ENCODE results near the gene COL20A1. TPM values are rescaled to one million over a fixed set of nuclear protein-coding genes. Genes with fewer than 3 reads are reported as not detected.
A peak's percentile ranks its signal among the peaks of the same experiment; 100 is the strongest.

COL20A1 gene
- polyA plus RNA-seq, 2 of the 4 experiments (the other 2 are of a cell fraction): 0.21 to 0.93 TPM

DNA sequence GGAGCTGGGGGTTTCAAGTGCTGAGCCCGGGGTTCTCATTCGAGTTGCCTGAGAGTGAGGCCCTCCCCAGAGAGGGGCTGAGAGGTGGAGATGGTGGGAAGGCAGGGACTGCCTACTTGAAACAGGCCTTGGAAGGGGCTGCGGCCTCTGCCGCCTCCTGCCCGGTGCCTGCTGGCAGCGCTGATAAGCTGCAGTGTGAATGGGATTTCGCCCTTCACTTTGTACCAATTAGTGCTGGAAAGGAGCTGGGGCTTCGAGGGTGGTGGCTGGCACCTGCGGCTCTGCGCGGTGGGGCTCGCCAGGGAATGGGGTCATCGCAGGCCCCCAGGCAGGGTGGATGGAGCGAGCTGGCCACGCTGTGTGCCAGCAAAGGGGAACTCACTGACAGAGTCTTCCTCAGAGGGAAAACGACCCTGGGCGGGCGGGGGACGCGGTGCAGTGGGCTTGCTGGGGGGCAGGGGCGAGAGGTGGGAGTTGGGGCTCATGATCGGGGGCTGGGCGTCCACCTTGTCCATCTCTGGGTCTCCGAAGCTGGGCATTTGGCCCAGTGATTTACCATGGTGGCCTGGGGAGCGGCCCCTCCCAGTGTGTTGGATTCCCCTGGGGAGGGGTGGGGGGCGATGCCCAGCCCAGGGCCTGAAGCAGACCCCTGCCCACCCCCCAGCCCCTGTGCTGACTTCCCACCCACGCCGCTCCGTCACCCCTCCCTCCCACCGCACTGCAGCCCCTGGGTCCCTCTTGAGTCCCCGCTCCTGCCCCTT, 22.9 kb downstream of the COL20A1 start:
- no peaks in the 10 kb centered on the region for H3K9me3 ChIP-seq
- ATAC-seq: no peak
- peaks cover 9% of the 10 kb centered on the region; the same call in 2 of the 3 replicates for H3K4me1 ChIP-seq
- no peak for FAIRE-seq
- CTCF ChIA-PET: interaction anchor here (1.4 to 3.1 kb wide), 4 partner anchors 14 to 93 kb away, joined by 3 to 15 read pairs (median 8); no protein-coding TSS in a partner anchor
- POLR2A ChIA-PET: no interaction called here
- no peak overlapping the region for H3K4me3 ChIP-seq
- H3K4me2 ChIP-seq: no peak overlapping the region
- DNase-seq (ENCODE audit: low read depth in 1 of 2, low spot score in 1 of 2): no peak
- WGBS (ENCODE audit: missing lambda C conversion rate): 65% methylated on average over 20 of the region's 31 CpGs
- TF ChIP-seq, protein P1, sequence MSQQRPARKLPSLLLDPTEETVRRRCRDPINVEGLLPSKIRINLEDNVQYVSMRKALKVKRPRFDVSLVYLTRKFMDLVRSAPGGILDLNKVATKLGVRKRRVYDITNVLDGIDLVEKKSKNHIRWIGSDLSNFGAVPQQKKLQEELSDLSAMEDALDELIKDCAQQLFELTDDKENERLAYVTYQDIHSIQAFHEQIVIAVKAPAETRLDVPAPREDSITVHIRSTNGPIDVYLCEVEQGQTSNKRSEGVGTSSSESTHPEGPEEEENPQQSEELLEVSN (IDR thresholded peaks at IDR 0.05; ENCODE audit: borderline replicate concordance, low read depth): no peak
- TF ChIP-seq, protein P2, sequence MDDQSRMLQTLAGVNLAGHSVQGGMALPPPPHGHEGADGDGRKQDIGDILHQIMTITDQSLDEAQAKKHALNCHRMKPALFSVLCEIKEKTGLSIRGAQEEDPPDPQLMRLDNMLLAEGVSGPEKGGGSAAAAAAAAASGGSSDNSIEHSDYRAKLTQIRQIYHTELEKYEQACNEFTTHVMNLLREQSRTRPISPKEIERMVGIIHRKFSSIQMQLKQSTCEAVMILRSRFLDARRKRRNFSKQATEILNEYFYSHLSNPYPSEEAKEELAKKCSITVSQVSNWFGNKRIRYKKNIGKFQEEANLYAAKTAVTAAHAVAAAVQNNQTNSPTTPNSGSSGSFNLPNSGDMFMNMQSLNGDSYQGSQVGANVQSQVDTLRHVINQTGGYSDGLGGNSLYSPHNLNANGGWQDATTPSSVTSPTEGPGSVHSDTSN (IDR thresholded peaks at IDR 0.05): no peak
- TF ChIP-seq, protein P3, sequence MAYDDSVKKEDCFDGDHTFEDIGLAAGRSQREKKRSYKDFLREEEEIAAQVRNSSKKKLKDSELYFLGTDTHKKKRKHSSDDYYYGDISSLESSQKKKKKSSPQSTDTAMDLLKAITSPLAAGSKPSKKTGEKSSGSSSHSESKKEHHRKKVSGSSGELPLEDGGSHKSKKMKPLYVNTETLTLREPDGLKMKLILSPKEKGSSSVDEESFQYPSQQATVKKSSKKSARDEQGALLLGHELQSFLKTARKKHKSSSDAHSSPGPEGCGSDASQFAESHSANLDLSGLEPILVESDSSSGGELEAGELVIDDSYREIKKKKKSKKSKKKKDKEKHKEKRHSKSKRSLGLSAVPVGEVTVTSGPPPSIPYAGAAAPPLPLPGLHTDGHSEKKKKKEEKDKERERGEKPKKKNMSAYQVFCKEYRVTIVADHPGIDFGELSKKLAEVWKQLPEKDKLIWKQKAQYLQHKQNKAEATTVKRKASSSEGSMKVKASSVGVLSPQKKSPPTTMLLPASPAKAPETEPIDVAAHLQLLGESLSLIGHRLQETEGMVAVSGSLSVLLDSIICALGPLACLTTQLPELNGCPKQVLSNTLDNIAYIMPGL (CRISPR knock-in tag; IDR thresholded peaks at IDR 0.05; ENCODE audit: borderline replicate concordance): no peak
- TF ChIP-seq CHD4 (IDR thresholded peaks at IDR 0.05; ENCODE audit: borderline replicate concordance): no peak
- no peak for TF ChIP-seq NFE2L2 (conservative IDR thresholded peaks at IDR 0.05; ENCODE audit: low read length)
- no peak for TF ChIP-seq POLR2A (IDR thresholded peaks at IDR 0.05; ENCODE audit: low read length)
- no peak for TF ChIP-seq EP300 (IDR thresholded peaks at IDR 0.05)
- no peak for TF ChIP-seq MAZ (IDR thresholded peaks at IDR 0.05; ENCODE audit: borderline replicate concordance, low read depth, low read length)
- TF ChIP-seq RARB (CRISPR knock-in tag; IDR thresholded peaks at IDR 0.05): no peak
- TF ChIP-seq, protein P4, sequence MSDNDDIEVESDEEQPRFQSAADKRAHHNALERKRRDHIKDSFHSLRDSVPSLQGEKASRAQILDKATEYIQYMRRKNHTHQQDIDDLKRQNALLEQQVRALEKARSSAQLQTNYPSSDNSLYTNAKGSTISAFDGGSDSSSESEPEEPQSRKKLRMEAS (IDR thresholded peaks at IDR 0.05): no peak
- no peak for TF ChIP-seq CBX8 (IDR thresholded peaks at IDR 0.05)
- TF ChIP-seq RFX5 (IDR thresholded peaks at IDR 0.05): no peak
- TF ChIP-seq, protein P5, sequence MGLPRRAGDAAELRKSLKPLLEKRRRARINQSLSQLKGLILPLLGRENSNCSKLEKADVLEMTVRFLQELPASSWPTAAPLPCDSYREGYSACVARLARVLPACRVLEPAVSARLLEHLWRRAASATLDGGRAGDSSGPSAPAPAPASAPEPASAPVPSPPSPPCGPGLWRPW (IDR thresholded peaks at IDR 0.05): no peak
- TF ChIP-seq ZSCAN20 (CRISPR knock-in tag; IDR thresholded peaks at IDR 0.05): no peak
- TF ChIP-seq RNF2 (IDR thresholded peaks at IDR 0.05; ENCODE audit: borderline replicate concordance, low read depth): no peak
- no peak for TF ChIP-seq BHLHE40 (IDR thresholded peaks at IDR 0.05; ENCODE audit: low read depth, low read length)
- no peak for TF ChIP-seq CBX2 (IDR thresholded peaks at IDR 0.05; ENCODE audit: borderline replicate concordance, low read depth)
- no peak for TF ChIP-seq ZC3H11A (IDR thresholded peaks at IDR 0.05)
- no peak for TF ChIP-seq TP53 (CRISPR knock-in tag; IDR thresholded peaks at IDR 0.05)
- 0 out of 6 replicates have a peak overlapping the region, but pooled peaks of 1 of the 2 experiments have one; percentile 21 for H3K27ac ChIP-seq

DNA sequence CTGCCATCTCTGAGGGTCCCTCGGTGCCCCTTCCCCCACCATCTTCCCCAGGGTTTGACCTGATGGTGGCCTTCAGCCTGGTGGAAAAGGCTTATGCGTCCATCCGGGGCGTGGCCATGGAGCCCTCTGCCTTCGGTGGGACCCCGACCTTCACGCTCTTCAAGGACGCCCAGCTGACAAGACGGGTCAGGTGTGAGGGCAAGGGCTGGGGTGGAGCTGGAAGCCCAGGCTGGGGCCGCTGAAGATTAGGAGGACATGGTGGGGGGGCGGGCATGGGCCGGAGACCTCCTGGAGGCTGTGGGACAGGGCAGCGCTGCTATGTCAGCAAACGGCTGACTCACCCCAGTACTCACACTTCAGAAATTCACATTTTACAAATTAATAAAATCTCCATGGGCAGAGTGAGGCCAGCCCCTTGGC, 23.5 kb downstream of the COL20A1 start:
- ChIA-PET POLR2A (no interaction called here), CTCF (interaction anchor here (1.5 to 3.8 kb wide), 5 partner anchors 8 to 66 kb away, joined by 4 to 31 read pairs (median 12); no protein-coding TSS in a partner anchor)
- Histone ChIP-seq H3K9me3 (no peaks in the 10 kb centered on the region), H3K4me1 (peaks cover 9% of the 10 kb centered on the region; the same call in 2 of the 3 replicates), H3K4me3 (no peak overlapping the region), H3K27ac (0 out of 6 replicates have a peak overlapping the region, but pooled peaks of 1 of the 2 experiments have one; percentile 21), H3K4me2 (no peak overlapping the region)
- TF ChIP-seq, protein P2 (IDR thresholded peaks at IDR 0.05): no peak
- no peak for TF ChIP-seq CEBPB (IDR thresholded peaks at IDR 0.05)
- no peak for TF ChIP-seq POLR2A (IDR thresholded peaks at IDR 0.05; ENCODE audit: low read length)
- TF ChIP-seq EP300 (IDR thresholded peaks at IDR 0.05): no peak
- no peak for TF ChIP-seq FOXS1 (CRISPR knock-in tag; IDR thresholded peaks at IDR 0.05)
- TF ChIP-seq, protein P1 (IDR thresholded peaks at IDR 0.05; ENCODE audit: borderline replicate concordance, low read depth): no peak
- no peak for TF ChIP-seq SMC3 (IDR thresholded peaks at IDR 0.05)
- no peak for TF ChIP-seq KDM5A (IDR thresholded peaks at IDR 0.05)
- TF ChIP-seq, protein P6, sequence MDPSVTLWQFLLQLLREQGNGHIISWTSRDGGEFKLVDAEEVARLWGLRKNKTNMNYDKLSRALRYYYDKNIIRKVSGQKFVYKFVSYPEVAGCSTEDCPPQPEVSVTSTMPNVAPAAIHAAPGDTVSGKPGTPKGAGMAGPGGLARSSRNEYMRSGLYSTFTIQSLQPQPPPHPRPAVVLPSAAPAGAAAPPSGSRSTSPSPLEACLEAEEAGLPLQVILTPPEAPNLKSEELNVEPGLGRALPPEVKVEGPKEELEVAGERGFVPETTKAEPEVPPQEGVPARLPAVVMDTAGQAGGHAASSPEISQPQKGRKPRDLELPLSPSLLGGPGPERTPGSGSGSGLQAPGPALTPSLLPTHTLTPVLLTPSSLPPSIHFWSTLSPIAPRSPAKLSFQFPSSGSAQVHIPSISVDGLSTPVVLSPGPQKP (IDR thresholded peaks at IDR 0.05; ENCODE audit: low read depth, low read length): no peak
- DNase-seq (ENCODE audit: low read depth in 1 of 2, low spot score in 1 of 2) (no peak), FAIRE-seq (no peak), ATAC-seq (no peak)
- WGBS (ENCODE audit: missing lambda C conversion rate): 44% methylated on average over 10 of the region's 14 CpGs

Measured in A549 (cell line).